Mucosa of rectum (tissue), 2 donors: Measurements from ENCODE around the gene ACER1.

Experiments
- H3K27ac ChIP-seq, 2 donors: one replicate each; pipeline ENCODE4 v1.7.0; 2013; ENCODE audit warnings: inconsistent platforms in 2 of 2, low read depth in 2 of 2, low read length in 2 of 2
- H3K27me3 ChIP-seq, 2 donors: one replicate each; pipeline ENCODE4 v1.7.0; 2013; ENCODE audit warnings: low read length in 2 of 2; ENCODE audit not compliant: control insufficient read depth in 2 of 2, insufficient read depth in 2 of 2
- H3K36me3 ChIP-seq, 2 donors: one replicate each; pipeline ENCODE4 v1.7.0; 2013; ENCODE audit warnings: low read length in 2 of 2; ENCODE audit not compliant: control insufficient read depth in 2 of 2, insufficient read depth in 2 of 2
- H3K4me1 ChIP-seq, 2 donors: one replicate each; pipeline ENCODE4 v1.7.0; 2013; ENCODE audit warnings: low read length in 2 of 2, mild to moderate bottlenecking in 1 of 2; ENCODE audit not compliant: control insufficient read depth in 2 of 2, insufficient read depth in 2 of 2
- H3K4me3 ChIP-seq, 2 donors: one replicate each; pipeline ENCODE4 v1.7.0; 2013; ENCODE audit warnings: low read length in 2 of 2
- H3K9ac ChIP-seq, 2 donors: one replicate each; pipeline ENCODE4 v1.7.0; 2013; ENCODE audit warnings: low read length in 2 of 2, low read depth in 1 of 2, mild to moderate bottlenecking in 1 of 2
- H3K9me3 ChIP-seq, 2 donors: one replicate each; pipeline ENCODE4 v1.7.0; 2013; ENCODE audit warnings: low read length in 2 of 2; ENCODE audit not compliant: control insufficient read depth in 2 of 2
- donor health status: healthy.
- donor health status: Normal muscosa, but diverticular disease.

The ACER1 gene, protein sequence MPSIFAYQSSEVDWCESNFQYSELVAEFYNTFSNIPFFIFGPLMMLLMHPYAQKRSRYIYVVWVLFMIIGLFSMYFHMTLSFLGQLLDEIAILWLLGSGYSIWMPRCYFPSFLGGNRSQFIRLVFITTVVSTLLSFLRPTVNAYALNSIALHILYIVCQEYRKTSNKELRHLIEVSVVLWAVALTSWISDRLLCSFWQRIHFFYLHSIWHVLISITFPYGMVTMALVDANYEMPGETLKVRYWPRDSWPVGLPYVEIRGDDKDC

GRCh38 chr19:6333439-6333838 lies at the start of gene ACER1:
Gene ACER1 (minus strand): TSS chr19:6333612. CDS start chr19:6333551, 61 bp downstream.
- Histone ChIP-seq H3K27ac (no peak within 1 kb of the TSS), H3K9me3 (no peaks in the 10 kb centered on the region), H3K4me3 (no peak within 1 kb of the TSS)

GRCh38 chr19:6383188-6383587 lies 49.8 kb upstream of the ACER1 start:
- peaks cover 49 to 63% of the 10 kb centered on the region in 2 donors for H3K36me3 ChIP-seq
- no peak overlapping the region for H3K27ac ChIP-seq
- no peak overlapping the region for H3K4me3 ChIP-seq
- no peaks in the 10 kb centered on the region for H3K4me1 ChIP-seq
- no peak overlapping the region for H3K9ac ChIP-seq
- H3K9me3 ChIP-seq, result no peaks in the 10 kb centered on the region
- H3K27me3 ChIP-seq, result no peaks in the 10 kb centered on the region

More at GRCh38 chr19:6333439-6333838, at the start of gene ACER1:
- no peak within 1 kb of the TSS for H3K9ac ChIP-seq
- H3K27me3 ChIP-seq, result no peaks in the 10 kb centered on the region
- H3K4me1 ChIP-seq, result no peaks in the 10 kb centered on the region
- no peaks in the 10 kb centered on the region for H3K36me3 ChIP-seq

- Histone ChIP-seq H3K27me3 (no peaks in the 10 kb centered on the region), H3K27ac (no peak overlapping the region), H3K9ac (no peak overlapping the region), H3K4me1 (no peaks in the 10 kb centered on the region), H3K4me3 (no peak overlapping the region), H3K9me3 (no peaks in the 10 kb centered on the region), H3K36me3 (peaks cover 36 to 50% of the 10 kb centered on the region in 2 donors)
Observed at GRCh38 chr19:6381030-6381750, 47.8 kb upstream of the ACER1 start.

DNA sequence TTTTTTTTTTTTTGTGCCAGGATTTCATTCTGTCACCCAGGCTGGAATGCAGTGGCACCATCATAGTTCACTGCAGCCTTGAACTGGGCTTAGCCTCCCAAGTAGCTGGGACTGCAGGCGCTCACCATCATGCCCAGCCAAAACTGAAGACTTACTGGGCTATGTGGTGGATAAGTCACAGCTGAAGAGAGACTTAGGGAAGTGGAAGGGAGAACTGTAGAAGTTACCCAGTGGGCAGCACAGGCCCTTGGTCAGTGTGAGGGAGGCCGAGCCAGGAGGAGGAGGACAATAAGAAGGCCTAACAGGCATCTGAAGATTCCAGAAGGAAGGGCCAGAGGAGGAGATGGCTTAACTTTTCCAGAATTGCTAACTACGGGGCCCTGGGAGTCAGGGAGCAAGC lies 46.3 kb upstream of the ACER1 start:
- H3K27ac ChIP-seq, result no peak overlapping the region
- H3K4me1 ChIP-seq, result no peaks in the 10 kb centered on the region
- H3K27me3 ChIP-seq, result no peaks in the 10 kb centered on the region
- H3K9me3 ChIP-seq, result no peaks in the 10 kb centered on the region
- no peak overlapping the region for H3K4me3 ChIP-seq
- peaks cover 43 to 46% of the 10 kb centered on the region in 2 donors for H3K36me3 ChIP-seq
- no peak overlapping the region for H3K9ac ChIP-seq

DNA sequence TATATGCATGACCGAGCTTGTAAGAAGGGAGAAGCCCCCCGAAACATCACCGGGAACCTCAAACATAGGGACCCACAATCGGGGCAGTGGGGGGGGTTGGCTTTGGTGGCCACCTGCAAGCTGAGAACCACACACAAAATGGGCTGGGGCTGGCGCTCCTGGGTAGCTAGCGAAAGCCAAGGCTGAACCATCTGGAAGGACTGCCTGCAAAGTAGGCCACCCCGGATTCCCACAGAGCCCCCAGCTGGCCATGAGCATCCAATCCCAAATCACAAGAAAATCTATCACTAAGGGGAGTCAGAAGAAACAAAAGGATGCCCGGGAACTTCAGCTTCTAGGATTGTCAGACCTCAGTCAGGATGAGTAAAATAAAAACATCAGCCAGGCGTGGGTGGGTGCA lies 45.1 kb upstream of the ACER1 start:
- H3K4me3 ChIP-seq, result no peak overlapping the region
- no peaks in the 10 kb centered on the region for H3K27me3 ChIP-seq
- H3K9ac ChIP-seq, result no peak overlapping the region
- peaks cover 4 to 6% of the 10 kb centered on the region in 2 donors for H3K4me1 ChIP-seq
- H3K36me3 ChIP-seq, result peaks cover 42% of the 10 kb centered on the region in 2 donors
- no peak overlapping the region for H3K27ac ChIP-seq
- no peaks in the 10 kb centered on the region for H3K9me3 ChIP-seq

DNA sequence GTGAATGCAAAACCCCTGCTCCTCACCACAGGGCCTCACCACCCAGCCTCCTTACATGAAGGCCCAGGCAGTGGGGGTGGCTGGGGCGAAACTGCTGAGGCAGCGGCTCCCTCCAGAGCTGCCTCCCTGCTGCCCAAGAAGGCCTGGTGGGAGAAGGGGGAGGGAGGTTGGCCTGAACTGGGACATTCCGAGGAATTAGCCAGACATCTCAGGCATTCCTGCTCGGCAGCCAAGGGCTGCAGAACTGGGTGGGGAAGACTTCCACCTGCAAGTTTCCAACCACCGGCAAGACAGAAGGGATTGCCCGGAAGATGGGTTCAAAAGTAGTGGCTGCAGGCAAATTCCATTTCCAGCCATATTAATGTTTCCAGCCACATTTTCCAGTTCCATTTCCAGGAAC lies 44.6 kb upstream of the ACER1 start:
- H3K4me3 ChIP-seq, result no peak overlapping the region
- H3K27ac ChIP-seq, result no peak overlapping the region
- H3K27me3 ChIP-seq, result no peaks in the 10 kb centered on the region
- peaks cover 4 to 6% of the 10 kb centered on the region in 2 donors for H3K4me1 ChIP-seq
- H3K9ac ChIP-seq, result no peak overlapping the region
- H3K36me3 ChIP-seq, result peaks cover 37 to 38% of the 10 kb centered on the region in 2 donors
- H3K9me3 ChIP-seq, result no peaks in the 10 kb centered on the region

DNA sequence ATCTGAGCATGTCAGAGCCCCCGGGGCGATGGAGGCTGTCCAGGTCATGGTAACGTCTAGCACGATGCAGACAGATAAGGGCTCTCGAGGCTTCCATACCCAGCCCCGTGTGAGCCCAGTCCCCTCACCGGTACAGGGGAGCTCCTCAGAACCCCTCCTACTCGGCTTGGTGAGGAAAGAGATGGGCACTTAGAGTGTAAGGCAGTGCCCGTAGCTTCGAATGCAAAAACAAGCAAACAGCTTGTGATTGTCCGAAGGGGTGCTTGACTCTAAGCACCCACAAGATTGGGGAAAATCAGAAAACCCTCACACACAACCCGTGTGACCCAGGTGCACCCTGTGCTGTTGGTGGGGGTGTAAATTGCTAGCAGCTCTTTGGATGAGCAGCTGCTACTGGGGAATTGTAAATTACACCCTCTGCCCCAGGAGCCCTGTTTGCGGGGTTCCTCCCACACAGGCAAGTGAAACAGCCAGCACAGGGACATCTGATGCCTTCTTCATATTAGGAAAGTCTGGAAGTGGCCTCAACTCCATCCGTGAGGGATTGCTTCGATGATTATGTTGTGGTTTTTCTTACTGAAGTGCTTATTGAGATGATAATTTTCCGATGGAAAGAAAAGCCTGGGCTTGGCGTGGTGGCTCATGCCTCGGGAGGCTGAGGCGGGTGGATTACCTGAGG lies 43.2 kb upstream of the ACER1 start:
- no peak overlapping the region for H3K27ac ChIP-seq
- H3K4me3 ChIP-seq, result no peak overlapping the region
- no peaks in the 10 kb centered on the region for H3K27me3 ChIP-seq
- peaks cover 4 to 13% of the 10 kb centered on the region in 2 donors for H3K4me1 ChIP-seq
- peaks cover 28 to 32% of the 10 kb centered on the region in 2 donors for H3K36me3 ChIP-seq
- no peaks in the 10 kb centered on the region for H3K9me3 ChIP-seq
- no peak overlapping the region for H3K9ac ChIP-seq

DNA sequence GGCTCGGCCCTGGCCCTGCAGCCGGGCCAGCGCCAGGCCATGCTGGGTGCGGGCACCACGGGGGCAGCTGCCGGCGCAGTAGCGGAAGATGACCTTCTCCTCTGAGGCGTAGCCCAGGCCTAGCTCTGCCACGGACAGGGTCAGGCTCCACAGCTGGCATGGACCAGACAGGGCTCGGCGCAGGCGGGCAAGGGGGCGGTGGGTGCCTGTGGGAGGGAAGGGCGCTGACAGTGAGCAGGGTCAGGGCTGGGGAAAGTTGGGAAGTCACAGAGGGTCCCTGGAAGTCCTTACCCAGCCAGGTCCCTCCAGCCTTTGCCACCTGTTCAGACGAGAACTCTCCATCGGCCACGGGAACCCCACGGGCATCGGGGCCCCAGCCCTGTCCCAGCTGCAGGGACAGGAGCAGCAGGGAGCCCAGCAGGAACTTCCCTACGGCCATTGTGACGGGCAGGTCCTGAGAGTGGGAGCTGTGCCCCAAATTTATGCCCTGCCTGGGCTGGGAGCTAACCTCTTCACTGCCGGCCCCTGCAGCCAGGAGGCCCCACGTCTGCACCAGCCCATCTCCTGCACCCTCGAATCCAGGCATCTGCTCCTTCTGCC lies 42.1 kb upstream of the ACER1 start, which contains the start of gene PSPN:
TSS of gene PSPN (minus strand) at position 523 of the 600 bp plus-strand sequence. CDS start at position 439, 84 bp downstream.
- Histone ChIP-seq H3K27me3 (no peaks in the 10 kb centered on the region), H3K4me1 (peaks cover 4 to 13% of the 10 kb centered on the region in 2 donors), H3K27ac (no peak within 1 kb of the TSS), H3K9me3 (no peaks in the 10 kb centered on the region), H3K36me3 (peaks cover 16 to 20% of the 10 kb centered on the region in 2 donors), H3K9ac (no peak within 1 kb of the TSS), H3K4me3 (no peak within 1 kb of the TSS)

- no peak overlapping the region for H3K9ac ChIP-seq
- peaks cover 10 to 14% of the 10 kb centered on the region in 2 donors for H3K36me3 ChIP-seq
- H3K9me3 ChIP-seq, result no peaks in the 10 kb centered on the region
- H3K27me3 ChIP-seq, result no peaks in the 10 kb centered on the region
- no peak overlapping the region for H3K4me3 ChIP-seq
- peaks cover 4 to 13% of the 10 kb centered on the region in 2 donors for H3K4me1 ChIP-seq
- no peak overlapping the region for H3K27ac ChIP-seq
Observed at GRCh38 chr19:6374711-6375410, 41.4 kb upstream of the ACER1 start.
